Osteocyte (in vitro differentiated cells): ENCODE measurements around the gene ZNF521. TPM values are rescaled to one million over a fixed set of nuclear protein-coding genes. Genes with fewer than 3 reads are reported as not detected.
A peak's percentile ranks its signal among the peaks of the same experiment; 100 is the strongest.

Experiments used
- DNase-seq: peaks from one replicate; pipeline ENCODE4 v3.0.0; 2021; ENCODE audit warnings: mixed read lengths; ENCODE audit not compliant: unreplicated experiment; ENCODE audit errors: extremely low spot score
- H3K27ac Mint-ChIP-seq: one replicate; pipeline ENCODE4 v1.8.0; 2021; ENCODE audit warnings: mild to moderate bottlenecking, mixed read lengths; ENCODE audit not compliant: unreplicated experiment
- H3K27me3 Mint-ChIP-seq: one replicate; pipeline ENCODE4 v1.8.0; 2021; ENCODE audit warnings: mixed read lengths; ENCODE audit not compliant: unreplicated experiment
- H3K36me3 Mint-ChIP-seq: one replicate; pipeline ENCODE4 v1.8.0; 2021; ENCODE audit warnings: mixed read lengths; ENCODE audit not compliant: unreplicated experiment
- H3K4me1 Mint-ChIP-seq: one replicate; pipeline ENCODE4 v1.8.0; 2021; ENCODE audit warnings: mixed read lengths; ENCODE audit not compliant: unreplicated experiment
- H3K4me3 Mint-ChIP-seq: one replicate; pipeline ENCODE4 v1.8.0; 2021; ENCODE audit warnings: mild to moderate bottlenecking, moderate library complexity, mixed read lengths; ENCODE audit not compliant: unreplicated experiment
- H3K9me3 Mint-ChIP-seq: one replicate; pipeline ENCODE4 v1.8.0; 2021; ENCODE audit warnings: mixed read lengths; ENCODE audit not compliant: unreplicated experiment
- total RNA-seq: library from RNA; stranded (reverse); gene quantifications from 2 replicates; pipeline ENCODE4 v1.2.1, GENCODE V29; 2021
- TF ChIP-seq, protein P1 (sequence below): fragments of 200-600 bp; sonication (generic); IDR thresholded peaks from 2 replicates; pipeline ENCODE4 v1.5.0; 2021; ENCODE audit warnings: antibody characterized with exemption, mild to moderate bottlenecking, moderate library complexity

ZNF521 gene
- total RNA-seq, 1 donor from 2014 or later, result 57.1 TPM

- Mint-ChIP-seq H3K36me3 (peaks cover 19% of the 10 kb centered on the region), H3K4me1 (peaks cover 16% of the 10 kb centered on the region), H3K27me3 (no peaks in the 10 kb centered on the region), H3K27ac (no peak overlapping the region), H3K4me3 (no peak overlapping the region), H3K9me3 (peaks cover 4% of the 10 kb centered on the region)
- DNase-seq, result no peak
- TF ChIP-seq, protein P1, sequence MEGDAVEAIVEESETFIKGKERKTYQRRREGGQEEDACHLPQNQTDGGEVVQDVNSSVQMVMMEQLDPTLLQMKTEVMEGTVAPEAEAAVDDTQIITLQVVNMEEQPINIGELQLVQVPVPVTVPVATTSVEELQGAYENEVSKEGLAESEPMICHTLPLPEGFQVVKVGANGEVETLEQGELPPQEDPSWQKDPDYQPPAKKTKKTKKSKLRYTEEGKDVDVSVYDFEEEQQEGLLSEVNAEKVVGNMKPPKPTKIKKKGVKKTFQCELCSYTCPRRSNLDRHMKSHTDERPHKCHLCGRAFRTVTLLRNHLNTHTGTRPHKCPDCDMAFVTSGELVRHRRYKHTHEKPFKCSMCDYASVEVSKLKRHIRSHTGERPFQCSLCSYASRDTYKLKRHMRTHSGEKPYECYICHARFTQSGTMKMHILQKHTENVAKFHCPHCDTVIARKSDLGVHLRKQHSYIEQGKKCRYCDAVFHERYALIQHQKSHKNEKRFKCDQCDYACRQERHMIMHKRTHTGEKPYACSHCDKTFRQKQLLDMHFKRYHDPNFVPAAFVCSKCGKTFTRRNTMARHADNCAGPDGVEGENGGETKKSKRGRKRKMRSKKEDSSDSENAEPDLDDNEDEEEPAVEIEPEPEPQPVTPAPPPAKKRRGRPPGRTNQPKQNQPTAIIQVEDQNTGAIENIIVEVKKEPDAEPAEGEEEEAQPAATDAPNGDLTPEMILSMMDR, result no peak
Observed at GRCh38 chr18:25335676-25336075, 16.3 kb downstream of the ZNF521 start.

- Mint-ChIP-seq H3K9me3 (peaks cover 4% of the 10 kb centered on the region), H3K27ac (no peak overlapping the region), H3K4me3 (no peak overlapping the region), H3K27me3 (no peaks in the 10 kb centered on the region), H3K4me1 (peaks cover 17% of the 10 kb centered on the region), H3K36me3 (peaks cover 19% of the 10 kb centered on the region)
- no peak for DNase-seq
- TF ChIP-seq, protein P1, result no peak
Observed at GRCh38 chr18:25335062-25335461, 16.9 kb downstream of the ZNF521 start.

DNA sequence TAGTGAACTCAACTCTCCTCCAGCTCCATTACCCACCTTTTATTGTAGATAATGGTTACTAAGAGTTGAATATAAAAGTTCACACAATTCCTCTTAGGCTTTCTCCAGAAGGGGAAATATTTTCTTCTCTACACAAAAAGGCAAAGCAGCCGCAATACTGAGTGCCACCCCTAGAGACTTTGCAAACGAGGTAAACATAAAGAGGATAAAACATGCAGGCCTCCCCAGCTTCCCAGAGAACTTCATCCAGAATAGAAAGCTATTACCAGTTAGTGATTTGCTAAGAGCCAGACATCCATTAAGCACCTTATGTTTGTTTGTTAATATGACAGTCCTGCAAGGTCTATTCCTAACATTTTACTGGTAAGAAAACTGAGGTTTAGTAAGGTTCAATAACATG lies 17.4 kb downstream of the ZNF521 start:
- DNase-seq, result no peak
- peaks cover 4% of the 10 kb centered on the region for H3K9me3 Mint-ChIP-seq
- no peak overlapping the region for H3K27ac Mint-ChIP-seq
- no peaks in the 10 kb centered on the region for H3K27me3 Mint-ChIP-seq
- H3K36me3 Mint-ChIP-seq, result peaks cover 19% of the 10 kb centered on the region
- TF ChIP-seq, protein P1, result no peak
- peaks cover 17% of the 10 kb centered on the region for H3K4me1 Mint-ChIP-seq
- H3K4me3 Mint-ChIP-seq, result no peak overlapping the region

- TF ChIP-seq, protein P1, result no peak
- H3K27ac Mint-ChIP-seq, result peak overlapping the region; percentile 14
- no peaks in the 10 kb centered on the region for H3K27me3 Mint-ChIP-seq
- H3K4me1 Mint-ChIP-seq, result peaks cover 28% of the 10 kb centered on the region
- no peaks in the 10 kb centered on the region for H3K9me3 Mint-ChIP-seq
- H3K36me3 Mint-ChIP-seq, result peaks cover 16% of the 10 kb centered on the region
- no peak overlapping the region for H3K4me3 Mint-ChIP-seq
- DNase-seq, result no peak
Observed at GRCh38 chr18:25332002-25332401, 20.0 kb downstream of the ZNF521 start.

DNA sequence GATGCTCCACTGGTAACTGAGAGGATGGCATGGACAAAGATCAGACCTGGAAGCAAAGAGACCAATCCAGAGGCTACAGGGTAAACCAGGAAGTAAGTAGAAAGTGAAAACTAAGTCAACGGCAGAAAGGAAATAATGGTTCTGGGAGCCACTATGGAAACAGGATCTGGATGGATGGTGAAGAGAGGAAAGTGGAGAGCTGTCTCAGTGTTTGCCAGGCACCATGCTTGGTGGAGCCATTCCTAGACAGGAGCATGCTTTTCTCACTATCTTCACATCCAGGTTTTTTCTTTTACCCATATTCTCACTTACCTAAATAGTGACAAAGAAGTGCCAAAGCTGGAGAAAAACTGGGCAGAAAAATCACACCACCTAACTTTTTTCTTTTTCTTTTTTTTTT lies 22.2 kb downstream of the ZNF521 start:
- H3K4me3 Mint-ChIP-seq, result no peak overlapping the region
- H3K9me3 Mint-ChIP-seq, result no peaks in the 10 kb centered on the region
- no peak for DNase-seq
- H3K36me3 Mint-ChIP-seq, result peaks cover 7% of the 10 kb centered on the region
- no peaks in the 10 kb centered on the region for H3K27me3 Mint-ChIP-seq
- peaks cover 45% of the 10 kb centered on the region for H3K4me1 Mint-ChIP-seq
- TF ChIP-seq, protein P1, result no peak
- H3K27ac Mint-ChIP-seq, result no peak overlapping the region
